GM12878 (cell line): ENCODE measurements around the gene SPG7. TPM values are rescaled to one million over a fixed set of nuclear protein-coding genes. Genes with fewer than 3 reads are reported as not detected.
A peak's percentile ranks its signal among the peaks of the same experiment; 100 is the strongest.

ENCODE experiments used
- ASH2L ChIP-seq: fragments of 300-600, 200-600 bp; sonication (generic); IDR thresholded peaks from 2 replicates; pipeline ENCODE4 v1.6.1; 2017; ENCODE audit warnings: low read depth, mild to moderate bottlenecking, borderline replicate concordance
- BMI1 ChIP-seq: fragments of 450-650 bp; IDR thresholded peaks from 2 replicates; pipeline ENCODE4 v1.6.1; 2016; ENCODE audit warnings: mild to moderate bottlenecking, moderate library complexity, borderline replicate concordance
- CREB1 ChIP-seq: IDR thresholded peaks from 2 replicates; pipeline ENCODE4 v1.6.1; 2012; ENCODE audit warnings: low read depth, mild to moderate bottlenecking, inconsistent platforms
- E2F4 ChIP-seq: IDR thresholded peaks from 2 replicates; pipeline ENCODE4 v1.6.1; 2012; ENCODE audit warnings: low read depth, low read length, improper control_type of control experiment
- FOS ChIP-seq: IDR thresholded peaks from 3 replicates; pipeline ENCODE4 v1.6.1; 2011; ENCODE audit warnings: borderline replicate concordance; ENCODE audit not compliant: insufficient read length; ENCODE audit errors: extremely low read depth
- FOXK2 ChIP-seq: fragments of 450-650 bp; IDR thresholded peaks from 2 replicates; pipeline ENCODE4 v1.6.1; 2017; ENCODE audit warnings: mild to moderate bottlenecking, moderate library complexity
- HSF1 ChIP-seq: fragments of 150-350 bp; IDR thresholded peaks from 2 replicates; pipeline ENCODE4 v1.6.1; 2014; ENCODE audit warnings: mild to moderate bottlenecking, low read depth, low read length
- IKZF1 ChIP-seq: fragments of 450-650 bp; conservative IDR thresholded peaks from 2 replicates; pipeline ENCODE4 v1.6.1; 2017; ENCODE audit warnings: antibody characterized with exemption, mild to moderate bottlenecking
- KDM1A ChIP-seq: fragments of 200-600 bp; sonication (generic); IDR thresholded peaks from 2 replicates; pipeline ENCODE4 v1.6.1; 2016; ENCODE audit warnings: borderline replicate concordance
- MTA2 ChIP-seq: fragments of 450-650 bp; IDR thresholded peaks from 2 replicates; pipeline ENCODE4 v1.6.1; 2016; ENCODE audit warnings: low read depth, mild to moderate bottlenecking, moderate library complexity
- MTA3 ChIP-seq: IDR thresholded peaks from 2 replicates; pipeline ENCODE4 v1.6.1; 2012; ENCODE audit warnings: low read length, inconsistent platforms, borderline replicate concordance
- NKRF ChIP-seq: fragments of 450-650 bp; conservative IDR thresholded peaks from 2 replicates; pipeline ENCODE4 v1.6.1; 2017; ENCODE audit warnings: mild to moderate bottlenecking, moderate library complexity
- NR2F1 ChIP-seq: fragments of 450-650 bp; conservative IDR thresholded peaks from 2 replicates; pipeline ENCODE4 v1.6.1; 2017; ENCODE audit warnings: mild to moderate bottlenecking
- PAX8 ChIP-seq: fragments of 450-650 bp; IDR thresholded peaks from 2 replicates; pipeline ENCODE4 v1.6.1; 2017; ENCODE audit warnings: mild to moderate bottlenecking, moderate library complexity
- RELA ChIP-seq: fragments of 450-650 bp; IDR thresholded peaks from 2 replicates; pipeline ENCODE4 v1.8.0; 2014; ENCODE audit warnings: borderline replicate concordance; ENCODE audit not compliant: partially characterized antibody
- RUNX3 ChIP-seq: IDR thresholded peaks from 2 replicates; pipeline ENCODE4 v1.6.1; 2012; ENCODE audit warnings: low read length, inconsistent platforms
- SIN3A ChIP-seq: IDR thresholded peaks from 2 replicates; pipeline ENCODE4 v1.6.1; 2012; ENCODE audit warnings: low read depth, low read length, improper control_type of control experiment
- ZNF217 ChIP-seq: fragments of 450-650 bp; IDR thresholded peaks from 2 replicates; pipeline ENCODE4 v1.6.1; 2017; ENCODE audit warnings: antibody characterized with exemption, mild to moderate bottlenecking
- ZSCAN29 ChIP-seq: fragments of 450-650 bp; IDR thresholded peaks from 2 replicates; pipeline ENCODE4 v1.6.1; 2017; ENCODE audit warnings: mild to moderate bottlenecking, moderate library complexity
- polyA plus RNA-seq, 11 experiments: library from polyadenylated mRNA; depleted of rRNA in 4 of 11; unstranded in 6 of 11; stranded (reverse) in 5 of 11; fragments of >200 nt; fragmentation: Nextera tagmentation in 4 of 11; fragmentation: Illumina TruSeq in 1 of 11; extraction: Ambion mirVana in 4 of 11; extraction: Trizol in 1 of 11; gene quantifications; 1 replicate in 1 of 11; 2 replicates in 10 of 11; pipeline versions ENCODE4 v1.2.1 to v1.2.3, GENCODE V29; 2011 to 2016; ENCODE audit warnings: inconsistent platforms in 2 of 11, missing spikeins in 2 of 11, low read depth in 1 of 11
- total RNA-seq, 4 experiments: library from RNA; depleted of rRNA in 3 of 4; stranded (reverse); fragments of >200 nt in 3 of 4; fragmentation: Illumina TruSeq in 1 of 4; extraction: Trizol in 1 of 4; gene quantifications; 2 replicates each; pipeline versions ENCODE4 v1.2.1 to v1.2.3, GENCODE V29; 2013 to 2021
- TF ChIP-seq, protein P1 (sequence below): fragments of 450-650 bp; IDR thresholded peaks from 2 replicates; pipeline ENCODE4 v1.6.1; 2017; ENCODE audit warnings: low read depth, mild to moderate bottlenecking, moderate library complexity
- TF ChIP-seq, protein P2 (sequence below): IDR thresholded peaks from 2 replicates; pipeline ENCODE4 v1.6.1; 2011; ENCODE audit warnings: low read depth, low read length, improper control_type of control experiment, borderline replicate concordance
- TF ChIP-seq, protein P3 (sequence below): IDR thresholded peaks from 2 replicates; pipeline ENCODE4 v1.6.1; 2011; ENCODE audit warnings: borderline replicate concordance, low read depth, mild to moderate bottlenecking, moderate library complexity, low read length; ENCODE audit not compliant: insufficient read depth, poor library complexity, severe bottlenecking

The SPG7 gene
- total and polyA plus RNA-seq, 10 of the 15 experiments (the other 5 are each of a cell fraction or from before 2014, with no cell fraction given), result 5.9 to 75.9 (median 52.5) TPM

- TF ChIP-seq NKRF (0 out of 2 replicates have a peak, but pooled peaks have one; percentile 67), RUNX3 (peak; percentile 71), CREB1 (no peak), MTA2 (no peak), BMI1 (no peak), NR2F1 (peak; percentile 47; the same call in 1 of the 2 replicates), RELA (peak; percentile 52), FOXK2 (no peak), ZNF217 (no peak), ZSCAN29 (0 out of 2 replicates have a peak, but pooled peaks have one; percentile 21), PAX8 (no peak), E2F4 (no peak), MTA3 (no peak), KDM1A (no peak), ASH2L (no peak), IKZF1 (peak; percentile 77), HSF1 (no peak), SIN3A (no peak), FOS (no peak)
- TF ChIP-seq, protein P1, sequence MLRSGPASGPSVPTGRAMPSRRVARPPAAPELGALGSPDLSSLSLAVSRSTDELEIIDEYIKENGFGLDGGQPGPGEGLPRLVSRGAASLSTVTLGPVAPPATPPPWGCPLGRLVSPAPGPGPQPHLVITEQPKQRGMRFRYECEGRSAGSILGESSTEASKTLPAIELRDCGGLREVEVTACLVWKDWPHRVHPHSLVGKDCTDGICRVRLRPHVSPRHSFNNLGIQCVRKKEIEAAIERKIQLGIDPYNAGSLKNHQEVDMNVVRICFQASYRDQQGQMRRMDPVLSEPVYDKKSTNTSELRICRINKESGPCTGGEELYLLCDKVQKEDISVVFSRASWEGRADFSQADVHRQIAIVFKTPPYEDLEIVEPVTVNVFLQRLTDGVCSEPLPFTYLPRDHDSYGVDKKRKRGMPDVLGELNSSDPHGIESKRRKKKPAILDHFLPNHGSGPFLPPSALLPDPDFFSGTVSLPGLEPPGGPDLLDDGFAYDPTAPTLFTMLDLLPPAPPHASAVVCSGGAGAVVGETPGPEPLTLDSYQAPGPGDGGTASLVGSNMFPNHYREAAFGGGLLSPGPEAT, result no peak
- TF ChIP-seq, protein P2, sequence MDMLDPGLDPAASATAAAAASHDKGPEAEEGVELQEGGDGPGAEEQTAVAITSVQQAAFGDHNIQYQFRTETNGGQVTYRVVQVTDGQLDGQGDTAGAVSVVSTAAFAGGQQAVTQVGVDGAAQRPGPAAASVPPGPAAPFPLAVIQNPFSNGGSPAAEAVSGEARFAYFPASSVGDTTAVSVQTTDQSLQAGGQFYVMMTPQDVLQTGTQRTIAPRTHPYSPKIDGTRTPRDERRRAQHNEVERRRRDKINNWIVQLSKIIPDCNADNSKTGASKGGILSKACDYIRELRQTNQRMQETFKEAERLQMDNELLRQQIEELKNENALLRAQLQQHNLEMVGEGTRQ, result no peak
- TF ChIP-seq, protein P3, sequence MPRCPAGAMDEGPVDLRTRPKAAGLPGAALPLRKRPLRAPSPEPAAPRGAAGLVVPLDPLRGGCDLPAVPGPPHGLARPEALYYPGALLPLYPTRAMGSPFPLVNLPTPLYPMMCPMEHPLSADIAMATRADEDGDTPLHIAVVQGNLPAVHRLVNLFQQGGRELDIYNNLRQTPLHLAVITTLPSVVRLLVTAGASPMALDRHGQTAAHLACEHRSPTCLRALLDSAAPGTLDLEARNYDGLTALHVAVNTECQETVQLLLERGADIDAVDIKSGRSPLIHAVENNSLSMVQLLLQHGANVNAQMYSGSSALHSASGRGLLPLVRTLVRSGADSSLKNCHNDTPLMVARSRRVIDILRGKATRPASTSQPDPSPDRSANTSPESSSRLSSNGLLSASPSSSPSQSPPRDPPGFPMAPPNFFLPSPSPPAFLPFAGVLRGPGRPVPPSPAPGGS, result no peak
Observed at GRCh38 chr16:89574681-89575246, 66.6 kb downstream of the SPG7 start (continued).
